Measurements from ENCODE around the gene UNKL. TPM values are rescaled to one million over a fixed set of nuclear protein-coding genes. Genes with fewer than 3 reads are reported as not detected.

UNKL gene
- total RNA-seq, 1 experiment from 2014 or later: 112 TPM

- 0 out of 2 replicates have a peak, but pooled peaks cover 5% of the 10 kb centered on the region for H3K27me3 ChIP-seq (ENCODE audit: insufficient read depth, low read depth)
- no peaks in the 10 kb centered on the region for H3K4me1 ChIP-seq (replicated peaks; ENCODE audit: insufficient read depth)
- H3K9me2 ChIP-seq (ENCODE audit: insufficient read depth): no peaks in the 10 kb centered on the region
- H3F3A ChIP-seq (ENCODE audit: insufficient read depth, low read depth): no peaks in the 10 kb centered on the region
- H3K36me3 ChIP-seq (ENCODE audit: low read depth): no peaks in the 10 kb centered on the region
- intact Hi-C loops (cut with micrococcal nuclease; ENCODE audit: unreplicated experiment): no loop called here
- no peak overlapping the region for H3K27ac ChIP-seq
- ChIA-PET POLR2A (ENCODE audit: unreplicated experiment) (no interaction called here), CTCF (no interaction called here)
- H3K4me3 ChIP-seq: no peak overlapping the region
- H4K20me1 ChIP-seq (ENCODE audit: insufficient read depth): no peaks in the 10 kb centered on the region
- no peak overlapping the region for H3K4me2 ChIP-seq
- H3K79me2 ChIP-seq (ENCODE audit: low read depth): no peaks in the 10 kb centered on the region
- no peaks in the 10 kb centered on the region for H3K9me3 ChIP-seq (ENCODE audit: insufficient read depth, low read depth)
- no peak overlapping the region for H2AFZ ChIP-seq
- no peak for DNase-seq
- no TSS peak for BruUV-seq (replicated peaks)
- TF ChIP-seq CTCF (conservative IDR thresholded peaks at IDR 0.05): no peak
- no peak for TF ChIP-seq EZH2 (IDR thresholded peaks at IDR 0.05; ENCODE audit: low read depth)
These were observed 19.3 kb upstream of the UNKL start for GRCh38 chr16:1433756-1434155.

GRCh38 chr16:1433263-1433560 is 18.7 kb upstream of the UNKL start:
- H3K27me3 ChIP-seq (ENCODE audit: insufficient read depth, low read depth): 0 out of 2 replicates have a peak, but pooled peaks cover 5% of the 10 kb centered on the region
- H3K79me2 ChIP-seq (ENCODE audit: low read depth): no peaks in the 10 kb centered on the region
- BruUV-seq (replicated peaks): no TSS peak
- ChIA-PET CTCF (no interaction called here), POLR2A (ENCODE audit: unreplicated experiment) (no interaction called here)
- H3K9me3 ChIP-seq (ENCODE audit: insufficient read depth, low read depth): no peaks in the 10 kb centered on the region
- intact Hi-C loops (cut with micrococcal nuclease; ENCODE audit: unreplicated experiment): no loop called here
- no peak overlapping the region for H3K4me2 ChIP-seq
- no peaks in the 10 kb centered on the region for H3K4me1 ChIP-seq (replicated peaks; ENCODE audit: insufficient read depth)
- no peaks in the 10 kb centered on the region for H3K36me3 ChIP-seq (ENCODE audit: low read depth)
- no peak for DNase-seq
- no peak overlapping the region for H2AFZ ChIP-seq
- no peaks in the 10 kb centered on the region for H4K20me1 ChIP-seq (ENCODE audit: insufficient read depth)
- no peaks in the 10 kb centered on the region for H3K9me2 ChIP-seq (ENCODE audit: insufficient read depth)
- H3F3A ChIP-seq (ENCODE audit: insufficient read depth, low read depth): no peaks in the 10 kb centered on the region
- H3K27ac ChIP-seq: no peak overlapping the region
- TF ChIP-seq CTCF (conservative IDR thresholded peaks at IDR 0.05) (no peak), EZH2 (IDR thresholded peaks at IDR 0.05; ENCODE audit: low read depth) (no peak)
- no peak overlapping the region for H3K4me3 ChIP-seq

GRCh38 chr16:1432388-1433262 is 18.1 kb upstream of the UNKL start:
- no peaks in the 10 kb centered on the region for H3K9me2 ChIP-seq (ENCODE audit: insufficient read depth)
- ChIA-PET CTCF (no interaction called here), POLR2A (ENCODE audit: unreplicated experiment) (no interaction called here)
- intact Hi-C loops (cut with micrococcal nuclease; ENCODE audit: unreplicated experiment): no loop called here
- DNase-seq: no peak
- H3K4me2 ChIP-seq: no peak overlapping the region
- TF ChIP-seq CTCF (conservative IDR thresholded peaks at IDR 0.05) (no peak), EZH2 (IDR thresholded peaks at IDR 0.05; ENCODE audit: low read depth) (no peak)
- no peak overlapping the region for H3K27ac ChIP-seq
- no peak overlapping the region for H2AFZ ChIP-seq
- no peaks in the 10 kb centered on the region for H3K4me1 ChIP-seq (replicated peaks; ENCODE audit: insufficient read depth)
- H3K4me3 ChIP-seq: no peak overlapping the region
- no peaks in the 10 kb centered on the region for H3K79me2 ChIP-seq (ENCODE audit: low read depth)
- no peaks in the 10 kb centered on the region for H4K20me1 ChIP-seq (ENCODE audit: insufficient read depth)
- no peaks in the 10 kb centered on the region for H3F3A ChIP-seq (ENCODE audit: insufficient read depth, low read depth)
- 0 out of 2 replicates have a peak, but pooled peaks cover 5% of the 10 kb centered on the region for H3K27me3 ChIP-seq (ENCODE audit: insufficient read depth, low read depth)
- no TSS peak for BruUV-seq (replicated peaks)
- H3K36me3 ChIP-seq (ENCODE audit: low read depth): no peaks in the 10 kb centered on the region
- no peaks in the 10 kb centered on the region for H3K9me3 ChIP-seq (ENCODE audit: insufficient read depth, low read depth)

Data from PC-9 (cell line).